Measurements from ENCODE around the gene CUL7. TPM values are rescaled to one million over a fixed set of nuclear protein-coding genes. Genes with fewer than 3 reads are reported as not detected.
A peak's percentile ranks its signal among the peaks of the same experiment; 100 is the strongest.

CUL7 gene
- total RNA-seq, 1 donor from 2014 or later, result 20.1 TPM

GRCh38 chr6:43037706-43038105 is 15.9 kb downstream of the CUL7 start:
- Histone ChIP-seq H3K27ac (no peak overlapping the region), H3K4me3 (no peak overlapping the region), H3K27me3 (no peaks in the 10 kb centered on the region), H3K9me3 (no peaks in the 10 kb centered on the region), H3K36me3 (peaks cover 71% of the 10 kb centered on the region), H3K4me1 (no peaks in the 10 kb centered on the region)
- DNase-seq (no peak), ATAC-seq (peak; percentile 18)
- TF ChIP-seq, protein P1, sequence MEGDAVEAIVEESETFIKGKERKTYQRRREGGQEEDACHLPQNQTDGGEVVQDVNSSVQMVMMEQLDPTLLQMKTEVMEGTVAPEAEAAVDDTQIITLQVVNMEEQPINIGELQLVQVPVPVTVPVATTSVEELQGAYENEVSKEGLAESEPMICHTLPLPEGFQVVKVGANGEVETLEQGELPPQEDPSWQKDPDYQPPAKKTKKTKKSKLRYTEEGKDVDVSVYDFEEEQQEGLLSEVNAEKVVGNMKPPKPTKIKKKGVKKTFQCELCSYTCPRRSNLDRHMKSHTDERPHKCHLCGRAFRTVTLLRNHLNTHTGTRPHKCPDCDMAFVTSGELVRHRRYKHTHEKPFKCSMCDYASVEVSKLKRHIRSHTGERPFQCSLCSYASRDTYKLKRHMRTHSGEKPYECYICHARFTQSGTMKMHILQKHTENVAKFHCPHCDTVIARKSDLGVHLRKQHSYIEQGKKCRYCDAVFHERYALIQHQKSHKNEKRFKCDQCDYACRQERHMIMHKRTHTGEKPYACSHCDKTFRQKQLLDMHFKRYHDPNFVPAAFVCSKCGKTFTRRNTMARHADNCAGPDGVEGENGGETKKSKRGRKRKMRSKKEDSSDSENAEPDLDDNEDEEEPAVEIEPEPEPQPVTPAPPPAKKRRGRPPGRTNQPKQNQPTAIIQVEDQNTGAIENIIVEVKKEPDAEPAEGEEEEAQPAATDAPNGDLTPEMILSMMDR (IDR thresholded peaks at IDR 0.05), result no peak
- intact Hi-C loops (cut with DNase I), result no loop called here

- H3K36me3 ChIP-seq, result peaks cover 72% of the 10 kb centered on the region
These were observed 16.5 kb downstream of the CUL7 start for GRCh38 chr6:43037197-43037596.

DNA sequence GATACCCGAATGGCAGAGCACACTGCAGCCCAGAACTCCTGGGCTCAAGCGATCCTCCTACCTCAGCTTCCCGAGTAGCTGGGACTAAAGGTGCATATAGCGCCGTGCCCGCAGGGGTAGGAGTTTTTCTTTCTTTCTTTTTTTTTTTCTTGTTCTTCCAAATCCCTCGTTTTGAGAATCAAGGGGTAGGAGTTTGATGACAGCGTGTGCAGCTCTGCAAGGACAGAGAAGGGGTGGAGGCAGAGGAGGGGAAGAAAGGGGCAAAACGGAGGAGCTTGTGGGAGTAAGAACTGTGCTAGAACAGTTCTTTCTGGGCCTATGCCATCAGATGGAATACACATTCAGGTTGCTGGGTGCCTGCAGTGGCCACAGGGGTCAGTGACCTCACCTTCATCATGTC is 16.9 kb downstream of the CUL7 start:
- H3K9me3 ChIP-seq, result no peaks in the 10 kb centered on the region
- peaks cover 76% of the 10 kb centered on the region for H3K36me3 ChIP-seq
- H3K27me3 ChIP-seq, result no peaks in the 10 kb centered on the region
- no peak for ATAC-seq
- intact Hi-C loops (cut with DNase I), result no loop called here
- no peak overlapping the region for H3K4me3 ChIP-seq
- TF ChIP-seq, protein P1 (IDR thresholded peaks at IDR 0.05), result no peak
- no peaks in the 10 kb centered on the region for H3K4me1 ChIP-seq
- DNase-seq, result no peak
- no peak overlapping the region for H3K27ac ChIP-seq

More at GRCh38 chr6:43037197-43037596, 16.5 kb downstream of the CUL7 start:
- Histone ChIP-seq H3K9me3 (no peaks in the 10 kb centered on the region), H3K27me3 (no peaks in the 10 kb centered on the region), H3K27ac (no peak overlapping the region), H3K4me1 (no peaks in the 10 kb centered on the region), H3K4me3 (no peak overlapping the region)
- ATAC-seq (no peak), DNase-seq (no peak)
- TF ChIP-seq, protein P1 (IDR thresholded peaks at IDR 0.05), result no peak
- intact Hi-C loops (cut with DNase I), result no loop called here

DNA sequence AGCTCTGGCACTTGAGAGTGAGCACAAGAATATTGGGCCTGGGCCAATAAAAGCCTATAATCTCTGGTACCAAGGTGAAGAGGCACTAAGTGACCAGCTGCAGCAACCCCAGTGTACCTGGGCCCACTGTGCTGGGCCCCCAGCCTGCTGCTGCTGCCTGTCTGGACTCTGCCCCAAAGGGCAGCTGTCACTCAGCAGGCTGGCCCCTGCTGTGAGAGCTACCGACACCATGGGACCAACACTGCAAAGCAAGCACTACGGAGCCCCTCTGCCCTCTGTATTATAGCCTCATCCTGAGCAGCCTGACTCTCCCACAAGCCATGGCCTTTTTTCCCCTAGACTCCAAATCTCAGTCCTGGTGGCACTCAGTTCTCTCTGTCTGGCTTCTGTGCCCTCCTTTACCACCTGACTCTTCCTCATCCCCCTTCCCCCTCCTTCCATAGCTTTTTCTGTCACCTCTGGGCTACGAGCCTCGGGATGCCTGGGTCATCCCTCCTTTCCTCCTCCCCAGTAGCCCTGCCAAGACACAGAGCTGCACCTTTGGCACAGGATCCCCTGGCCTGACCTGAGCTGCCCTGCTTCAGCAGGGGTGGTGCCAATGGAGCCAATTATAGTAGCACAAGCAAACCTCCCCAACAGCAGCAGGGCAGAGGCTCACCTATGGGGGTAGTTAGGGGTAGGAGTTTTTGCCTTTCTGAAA is 18.0 kb downstream of the CUL7 start:
- ATAC-seq, result peak; percentile 5

DNA sequence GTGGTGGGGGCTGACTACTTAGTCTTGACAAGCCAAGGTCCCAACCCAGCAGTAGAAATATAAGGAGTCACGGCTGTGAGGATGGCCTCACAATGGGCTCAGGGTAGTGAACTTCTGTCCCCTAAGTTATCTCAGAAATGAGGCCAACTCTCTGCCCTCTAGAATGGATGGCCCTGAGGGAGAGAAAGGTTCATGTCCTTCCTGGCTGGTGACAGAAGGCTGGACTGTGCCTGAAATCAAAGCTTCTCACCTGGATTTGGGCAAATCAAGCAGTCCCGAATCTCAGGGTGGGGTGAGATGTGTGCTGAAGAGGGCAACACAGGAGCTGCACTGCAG is 19.5 kb downstream of the CUL7 start:
- ATAC-seq, result no peak
- Histone ChIP-seq H3K27me3 (no peaks in the 10 kb centered on the region), H3K36me3 (peaks cover 80% of the 10 kb centered on the region), H3K4me3 (no peak overlapping the region), H3K27ac (no peak overlapping the region), H3K9me3 (no peaks in the 10 kb centered on the region), H3K4me1 (no peaks in the 10 kb centered on the region)
- TF ChIP-seq, protein P1 (IDR thresholded peaks at IDR 0.05), result no peak
- DNase-seq, result no peak
- intact Hi-C loops (cut with DNase I), result no loop called here

More for the DNA sequence above, 18.0 kb downstream of the CUL7 start:
- H3K4me3 ChIP-seq, result no peak overlapping the region
- no peak overlapping the region for H3K27ac ChIP-seq
- no peaks in the 10 kb centered on the region for H3K27me3 ChIP-seq
- intact Hi-C loops (cut with DNase I), result no loop called here
- DNase-seq, result no peak
- peaks cover 81% of the 10 kb centered on the region for H3K36me3 ChIP-seq
- H3K4me1 ChIP-seq, result no peaks in the 10 kb centered on the region
- no peaks in the 10 kb centered on the region for H3K9me3 ChIP-seq
- TF ChIP-seq, protein P1 (IDR thresholded peaks at IDR 0.05), result no peak

All from upper lobe of right lung (tissue), 1 donor.